Effector CD4-positive, alpha-beta T cell (primary cell): ENCODE data around the gene BZW1.
A peak's percentile ranks its signal among the peaks of the same experiment; 100 is the strongest.

ENCODE experiments used
- DNase-seq: peaks from one replicate; pipeline ENCODE4 v3.0.0-alpha.2; 2020

BZW1 gene

DNA sequence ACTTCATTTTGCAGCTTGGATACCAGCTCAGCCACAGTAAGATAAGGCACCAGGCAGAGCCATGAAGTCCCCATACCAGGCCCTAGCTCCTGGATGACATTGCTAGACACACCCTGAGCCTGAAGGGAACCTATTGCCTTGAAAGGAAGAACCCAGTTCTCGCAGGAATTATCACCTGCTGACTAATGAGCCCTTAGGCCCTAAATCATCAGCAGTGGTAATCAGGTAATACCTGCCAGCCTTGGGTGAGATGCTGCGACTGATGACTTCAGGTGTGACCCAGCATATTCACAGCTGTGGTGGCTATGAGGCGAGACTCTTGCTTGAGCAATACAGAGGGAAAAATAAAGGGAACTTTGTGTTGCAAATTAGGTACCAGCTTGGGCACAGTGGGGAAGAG, 27.8 kb downstream of the BZW1 start:
- DNase-seq: no peak

DNA sequence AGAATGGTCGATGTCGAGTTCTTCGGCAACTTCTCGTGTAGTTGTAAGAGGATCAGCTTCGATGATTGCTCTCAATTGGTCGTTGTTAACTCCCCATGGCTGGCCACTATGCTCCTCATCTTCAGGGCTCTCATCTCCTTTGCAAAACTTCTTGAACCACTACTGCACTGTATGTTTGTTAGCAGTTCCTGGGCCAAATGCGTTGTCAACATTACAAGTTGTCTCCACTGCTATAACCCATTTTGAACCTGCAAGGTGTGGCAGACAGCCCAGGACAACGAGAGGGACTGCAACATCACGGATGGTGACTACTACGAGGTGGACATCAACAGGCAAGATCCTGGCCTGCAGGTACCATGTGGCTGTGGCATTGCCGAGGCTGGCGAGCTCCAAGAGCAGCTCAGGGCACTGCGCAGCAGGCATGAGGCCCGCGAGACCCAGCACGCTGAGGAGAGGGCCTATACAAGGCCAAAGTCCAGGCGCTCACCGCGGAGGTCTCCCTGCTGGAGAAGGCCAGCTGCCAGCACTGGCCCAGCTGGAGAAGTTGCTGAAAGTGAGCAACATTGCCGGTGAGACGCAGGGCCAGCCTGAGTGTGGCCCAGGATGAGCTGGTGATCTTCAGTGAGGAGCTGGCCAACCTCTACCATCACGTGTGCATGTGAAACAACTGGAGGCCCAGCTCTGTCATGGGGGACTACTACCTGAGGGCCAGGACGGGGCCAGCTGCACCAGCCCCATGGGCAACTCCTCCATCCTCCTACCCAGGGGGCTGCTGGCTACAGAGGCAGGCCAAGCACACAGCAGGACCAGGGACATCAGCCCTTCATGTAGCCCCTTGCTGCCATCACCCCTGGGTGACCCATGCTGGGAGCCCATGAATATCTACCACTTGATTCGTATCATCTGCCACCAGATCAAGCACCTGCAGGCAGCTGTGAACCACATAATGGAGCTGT, 32.6 kb downstream of the BZW1 start:
- no peak for DNase-seq

DNA sequence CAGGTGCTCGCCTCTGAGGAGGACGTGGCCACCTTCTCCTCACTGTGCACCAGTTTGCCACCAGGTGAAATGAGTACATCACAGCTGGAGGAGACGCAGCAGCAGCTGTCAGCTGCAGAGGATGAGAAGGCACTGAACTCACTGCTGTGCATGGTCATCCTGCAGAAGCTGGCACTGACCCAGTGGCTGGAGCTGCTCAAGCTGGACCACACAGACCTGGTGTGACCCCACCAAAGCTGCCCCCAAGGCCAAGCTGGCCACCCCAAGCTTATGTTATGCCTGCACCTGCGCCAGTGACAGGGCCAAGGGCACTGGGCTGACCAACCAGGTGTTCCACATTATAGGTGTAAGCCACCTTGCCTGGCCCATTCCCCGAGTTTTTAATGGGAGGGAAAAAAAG, 33.5 kb downstream of the BZW1 start:
- DNase-seq: no peak

DNA sequence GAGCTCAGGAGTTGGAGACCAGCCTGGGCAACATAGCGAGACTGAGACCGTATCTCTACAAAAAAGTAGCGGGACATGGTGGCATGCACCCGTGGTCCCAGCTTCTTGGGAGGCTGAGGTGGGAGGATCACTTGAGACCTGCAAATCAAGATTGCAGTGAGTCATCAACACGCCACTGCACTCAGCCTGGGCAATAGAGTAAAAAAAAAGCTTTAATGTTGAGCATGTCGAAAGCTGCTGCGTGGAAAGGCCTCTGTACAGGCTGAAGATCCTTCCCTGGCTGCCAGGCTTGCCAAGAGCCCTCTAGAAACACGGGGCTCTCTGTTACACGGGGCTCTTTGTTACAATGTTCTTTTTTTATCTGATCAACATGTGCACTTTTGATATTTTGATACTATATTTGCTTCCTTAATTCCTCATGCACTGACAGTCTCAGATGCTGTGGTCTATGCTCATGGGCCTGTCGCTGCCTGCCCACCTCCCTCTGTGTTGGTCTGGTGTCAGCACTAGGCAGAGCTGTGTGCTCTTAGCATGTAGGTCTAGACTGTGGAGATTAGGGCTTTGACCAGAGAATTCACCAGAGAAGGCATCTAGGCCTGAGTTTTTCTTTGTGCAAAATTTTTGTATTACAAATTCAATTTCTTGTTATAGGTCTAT, 34.1 kb downstream of the BZW1 start:
- DNase-seq: no peak

DNA sequence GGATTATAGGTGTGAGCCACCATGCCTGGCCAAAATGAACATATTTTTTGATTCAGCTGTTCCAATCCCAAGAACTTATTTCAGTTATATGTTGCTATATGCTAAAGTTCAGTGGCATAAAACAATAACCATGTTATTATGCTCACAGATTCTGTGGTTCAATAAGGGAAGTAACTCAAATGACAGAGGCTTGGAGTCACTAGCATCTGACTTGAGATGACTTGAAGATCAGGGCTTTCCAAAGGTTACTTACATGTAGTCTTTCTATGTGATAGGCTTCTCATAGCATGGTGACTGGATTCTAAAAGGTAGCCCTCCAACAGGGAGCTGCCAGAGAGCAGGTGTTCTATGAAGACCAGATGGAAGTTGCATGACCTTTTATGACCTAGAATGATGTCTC, 35.6 kb downstream of the BZW1 start:
- DNase-seq: no peak

DNA sequence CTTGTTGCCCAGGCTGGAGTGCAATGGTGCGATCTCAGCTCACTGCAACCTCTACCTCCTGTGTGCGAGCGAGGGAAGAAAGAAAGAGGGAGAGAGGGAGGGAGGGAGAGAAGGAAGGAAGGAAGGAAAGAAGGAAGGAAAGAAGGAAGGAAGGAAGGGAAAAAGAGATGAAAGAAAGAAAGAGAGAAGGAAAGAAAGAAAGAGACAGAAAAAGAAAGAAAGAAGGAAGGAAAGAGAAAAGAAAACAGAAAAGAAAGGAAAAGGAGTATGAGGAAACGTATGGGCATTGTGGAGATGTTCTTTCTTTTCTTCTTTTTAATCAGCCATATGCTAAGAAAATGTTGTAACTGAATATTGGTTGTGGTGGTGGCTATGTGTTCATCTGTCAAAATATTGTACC, 36.2 kb downstream of the BZW1 start:
- no peak for DNase-seq

DNA sequence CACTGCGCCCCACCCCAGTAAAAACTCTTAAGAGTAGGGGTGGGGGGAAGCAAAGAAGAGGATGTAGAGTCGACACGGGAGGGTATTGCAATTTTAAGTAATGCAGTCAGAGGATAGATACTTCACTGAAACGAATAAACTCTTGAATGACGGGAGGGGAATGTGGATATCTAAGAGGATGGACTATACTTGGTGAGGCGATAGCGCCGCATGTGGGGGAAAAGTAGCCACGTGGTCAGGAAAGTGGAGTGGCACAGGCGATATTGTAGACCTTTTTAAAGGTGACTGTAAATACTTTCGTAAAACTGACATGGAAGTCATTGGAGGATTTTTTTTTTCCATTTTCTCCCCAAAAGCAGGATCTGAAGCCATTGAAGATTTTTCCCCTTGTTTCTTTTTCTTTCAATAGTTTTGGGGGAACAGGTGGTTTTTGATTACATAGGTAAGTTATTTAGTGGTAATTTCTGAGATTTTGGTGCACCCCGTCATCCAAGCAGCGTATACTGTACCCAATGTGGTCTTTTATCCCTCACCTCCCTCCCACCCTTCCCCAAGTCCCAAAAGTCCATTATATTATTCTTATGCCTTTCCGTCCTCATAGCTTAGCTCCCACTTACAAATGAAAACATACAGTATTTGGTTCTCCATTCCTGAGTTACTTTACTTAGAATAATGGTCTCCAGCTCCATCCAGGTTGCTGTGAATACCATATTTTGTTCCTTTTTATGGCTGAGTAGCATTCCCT, 39.0 kb downstream of the BZW1 start:
- DNase-seq: no peak

DNA sequence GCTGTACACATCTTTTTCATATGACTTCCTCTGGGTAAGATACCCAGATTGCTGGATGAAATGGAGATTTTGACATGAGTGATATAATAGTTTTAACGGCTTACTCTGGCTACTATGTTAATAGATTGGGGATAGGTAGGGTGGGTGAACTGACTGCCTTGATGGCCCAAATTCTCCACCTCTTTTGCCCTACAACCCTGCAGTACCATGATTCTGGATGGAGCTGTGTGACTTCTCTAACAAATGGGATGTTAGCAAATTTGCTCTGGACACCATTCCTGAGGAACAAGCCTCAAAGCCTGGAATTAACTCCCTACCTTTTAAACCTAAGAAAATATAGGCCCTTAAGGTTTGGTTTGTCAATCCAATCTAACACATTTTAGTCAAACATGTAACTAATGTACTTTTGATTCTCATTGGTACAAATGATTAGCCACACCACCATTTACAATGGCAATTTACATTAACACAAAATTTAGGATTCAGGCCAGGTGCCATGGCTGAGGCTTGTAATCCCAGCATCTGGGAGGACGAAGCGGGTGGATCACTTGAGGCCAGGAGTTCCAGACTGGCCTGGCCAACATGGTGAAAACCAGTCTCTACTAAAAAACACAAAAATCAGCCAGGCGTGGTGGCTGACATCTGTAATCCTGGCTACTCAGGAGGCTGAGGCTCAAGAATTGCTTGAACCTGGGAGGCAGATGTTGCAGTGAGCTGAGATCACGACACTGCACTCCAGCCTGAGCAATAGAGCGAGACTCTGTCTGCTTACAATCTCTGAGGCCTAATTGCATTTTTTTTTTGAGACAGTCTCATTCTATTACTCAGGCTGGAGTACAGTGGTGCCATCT, 39.9 kb downstream of the BZW1 start:
- no peak for DNase-seq

DNA sequence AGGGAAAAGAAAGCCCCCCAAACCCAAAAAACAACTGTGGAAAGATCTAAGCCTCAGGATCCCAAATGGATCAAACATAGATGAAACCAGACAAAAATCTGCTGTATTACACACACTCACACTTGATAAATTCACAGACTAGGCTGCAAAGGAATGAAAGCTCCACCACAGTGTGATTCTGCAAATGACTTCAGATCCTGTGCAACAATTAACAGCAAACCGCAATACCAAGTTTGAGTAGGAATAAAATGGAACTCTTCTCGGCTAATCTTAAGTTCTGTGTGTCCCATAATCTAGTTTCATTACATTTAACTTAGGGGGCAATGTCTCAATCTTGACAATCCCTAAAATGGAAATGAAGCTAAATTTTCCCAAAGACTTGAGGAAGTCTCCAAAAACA, 40.9 kb downstream of the BZW1 start:
- no peak for DNase-seq

DNA sequence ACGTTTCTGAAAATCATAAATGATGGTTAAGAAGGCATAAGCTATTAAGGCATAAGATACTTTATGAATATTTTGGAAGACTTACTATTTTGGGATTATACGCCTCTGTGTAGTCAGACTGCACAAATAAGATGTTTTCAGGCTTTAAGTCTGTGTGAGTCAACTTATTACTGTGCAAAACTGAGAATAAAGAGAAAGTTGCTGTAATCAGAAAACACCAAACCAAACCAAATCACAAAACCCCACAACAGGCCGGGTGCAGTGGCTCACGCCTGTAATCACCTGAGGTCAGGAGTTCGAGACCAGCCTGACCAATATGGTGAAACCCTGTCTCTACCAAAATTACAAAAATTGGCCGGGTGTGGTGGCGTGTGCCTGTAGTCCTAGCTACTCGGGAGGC, 45.1 kb downstream of the BZW1 start:
- DNase-seq: no peak

DNA sequence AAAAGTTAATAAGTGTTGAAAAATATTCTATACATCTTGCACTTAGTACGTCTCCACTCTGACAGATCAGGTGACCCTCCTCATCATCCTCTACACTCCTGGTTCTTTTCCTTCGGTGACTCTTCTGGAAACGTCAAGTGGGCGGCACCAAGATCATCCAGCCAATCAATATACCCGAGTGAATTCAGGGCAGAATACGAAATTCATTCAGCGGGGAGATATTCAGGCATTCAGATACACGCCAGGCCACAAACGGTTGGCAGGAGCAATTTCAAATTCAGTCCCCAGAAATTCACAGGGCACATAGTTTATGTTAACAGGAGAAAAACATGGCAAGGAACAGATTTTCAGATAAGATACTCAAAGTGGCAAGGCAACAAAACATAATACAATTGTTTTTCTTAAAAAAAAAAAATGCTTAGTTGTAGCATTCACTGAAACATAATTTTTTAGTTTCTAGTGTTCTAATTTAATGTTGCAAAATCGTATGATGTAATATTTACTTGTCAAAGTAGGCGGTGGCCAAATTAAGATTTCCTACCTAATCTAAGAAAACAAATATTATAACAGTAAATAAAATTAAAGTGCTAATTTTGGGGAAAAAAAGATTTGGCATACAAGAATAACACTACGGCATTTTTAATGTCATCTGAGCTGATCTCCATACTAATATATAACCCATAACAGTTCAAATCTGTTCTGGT, 48.5 kb downstream of the BZW1 start:
- DNase-seq: no peak

DNA sequence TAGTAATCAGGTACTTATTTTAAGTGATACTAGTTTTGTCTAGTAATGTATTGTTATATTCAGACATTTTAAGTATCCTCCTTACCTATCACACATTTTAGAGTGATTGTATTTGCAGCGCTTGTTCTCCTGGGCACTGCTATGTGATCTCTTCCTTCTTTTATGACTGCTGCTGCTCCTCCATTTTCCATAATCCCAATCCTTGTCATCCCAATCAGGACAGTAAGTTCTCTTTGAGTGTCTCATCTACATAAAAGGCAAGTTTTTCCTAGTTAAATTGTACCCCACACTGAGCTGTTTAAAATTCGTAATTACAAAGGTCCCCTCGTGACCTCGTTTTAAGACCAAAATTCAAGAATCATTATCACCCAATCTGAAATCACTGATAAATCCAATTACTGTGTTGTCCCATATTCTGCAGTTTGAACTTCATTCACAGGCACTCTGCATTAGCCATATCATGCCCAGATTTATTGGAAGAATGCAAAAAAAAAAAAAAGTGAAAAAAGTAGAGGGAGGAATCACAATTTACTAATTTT, 50.0 kb downstream of the BZW1 start:
- no peak for DNase-seq

DNA sequence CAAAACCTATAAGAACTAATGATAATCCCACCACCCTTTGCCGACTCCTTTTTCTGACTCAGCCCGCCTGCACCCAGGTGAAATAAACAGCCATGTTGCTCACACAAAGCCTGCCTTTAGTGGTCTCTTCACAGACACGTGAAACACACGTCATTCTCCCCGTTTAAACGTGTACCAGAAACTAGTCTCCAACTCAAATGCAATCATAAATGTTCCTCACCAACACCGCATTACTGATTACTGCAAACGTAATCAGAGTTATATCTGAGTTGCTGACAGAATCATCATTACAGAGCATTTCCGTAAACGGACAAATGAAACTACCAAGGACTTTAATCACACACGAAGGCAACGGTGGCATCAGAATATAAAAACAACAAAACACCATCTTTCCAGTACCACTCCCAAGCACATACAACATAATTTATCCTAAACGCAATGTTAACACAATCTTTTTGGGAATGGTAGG, 50.9 kb downstream of the BZW1 start:
- DNase-seq: peak; percentile 62

DNA sequence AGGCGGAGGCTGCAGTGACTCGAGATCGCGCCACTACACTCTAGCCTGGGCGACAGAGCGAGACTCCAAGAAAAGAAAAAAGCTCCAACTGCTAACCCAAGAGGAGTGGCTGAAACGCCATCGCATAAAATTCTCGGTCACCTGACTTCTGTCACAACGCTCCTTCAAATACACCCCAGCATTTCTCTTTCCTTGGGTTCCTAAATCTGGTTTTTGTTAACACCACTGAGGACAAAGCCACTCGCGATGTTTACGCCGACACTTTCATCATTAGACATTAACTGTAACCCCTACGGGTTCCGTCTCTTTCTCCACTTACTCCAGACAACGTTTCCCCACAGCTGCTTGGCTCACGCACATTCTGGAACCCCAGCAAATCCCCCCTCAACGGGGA, 52.1 kb downstream of the BZW1 start:
- no peak for DNase-seq

DNA sequence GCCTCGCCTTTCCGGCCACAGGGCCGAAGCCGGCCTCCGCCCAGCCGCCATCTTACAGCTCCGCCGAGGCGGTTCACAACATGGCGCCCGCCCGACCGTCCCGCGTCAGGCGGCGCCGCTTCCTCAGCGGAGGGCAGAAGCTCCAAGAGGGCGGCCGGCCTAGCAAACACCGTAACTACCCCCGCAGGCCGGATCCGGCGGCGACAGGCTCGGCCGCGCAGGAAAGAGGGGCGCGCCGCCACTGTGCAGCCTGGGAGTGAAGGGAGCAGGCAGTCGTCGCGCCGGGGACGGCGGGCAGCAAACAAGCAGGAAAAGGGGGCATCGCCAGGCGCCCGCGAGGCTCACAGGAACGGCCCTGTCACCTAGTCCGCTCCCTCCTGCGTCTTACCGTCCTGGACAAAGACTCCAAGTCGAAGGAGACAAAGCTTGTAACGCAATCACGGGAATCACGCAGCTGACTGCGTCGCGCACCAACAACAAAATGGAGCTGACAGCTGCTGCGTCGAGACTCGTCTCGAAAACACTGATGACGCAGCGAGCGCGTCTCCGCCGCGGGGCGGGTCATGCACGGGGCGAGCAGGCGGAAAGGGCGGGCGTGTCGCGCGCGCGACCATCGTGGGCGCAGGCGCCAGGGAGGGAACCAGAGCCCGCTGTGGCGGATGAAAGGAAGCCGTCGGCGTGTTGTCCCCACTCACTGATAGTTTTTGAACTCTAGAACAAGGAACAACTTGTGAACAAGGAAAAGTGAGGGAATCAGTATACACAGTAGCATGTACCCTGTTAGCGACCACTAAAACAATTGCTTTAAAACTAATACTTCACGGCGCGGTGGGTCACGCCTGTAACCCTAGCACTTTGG, 52.7 kb downstream of the BZW1 start, which contains the start of gene CLK1:
Gene CLK1, minus strand, starts transcription at position 483 of the 859 bp plus-strand sequence. CDS start 2,796 bp downstream, outside the sequence.
- DNase-seq: peak; percentile 97

DNA sequence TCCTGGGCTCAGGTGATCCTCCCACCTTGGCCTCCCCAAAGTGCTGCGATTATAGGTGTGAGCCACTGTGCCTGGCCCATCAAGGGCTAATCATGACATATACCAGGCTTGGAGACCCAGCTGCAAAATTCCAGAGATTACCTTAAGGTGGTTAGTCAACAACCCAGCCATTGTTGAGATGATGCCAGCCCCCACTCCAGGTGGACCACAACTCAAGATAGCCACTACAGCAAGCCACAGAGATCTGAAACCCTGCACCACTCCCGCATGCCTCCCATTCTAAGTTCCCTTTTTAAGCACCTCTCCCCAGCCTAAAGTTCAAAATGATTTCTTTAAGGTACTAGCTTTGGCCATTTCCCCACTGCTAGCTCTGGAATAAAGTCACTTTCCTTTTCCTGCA, 57.3 kb downstream of the BZW1 start:
- DNase-seq: no peak

DNA sequence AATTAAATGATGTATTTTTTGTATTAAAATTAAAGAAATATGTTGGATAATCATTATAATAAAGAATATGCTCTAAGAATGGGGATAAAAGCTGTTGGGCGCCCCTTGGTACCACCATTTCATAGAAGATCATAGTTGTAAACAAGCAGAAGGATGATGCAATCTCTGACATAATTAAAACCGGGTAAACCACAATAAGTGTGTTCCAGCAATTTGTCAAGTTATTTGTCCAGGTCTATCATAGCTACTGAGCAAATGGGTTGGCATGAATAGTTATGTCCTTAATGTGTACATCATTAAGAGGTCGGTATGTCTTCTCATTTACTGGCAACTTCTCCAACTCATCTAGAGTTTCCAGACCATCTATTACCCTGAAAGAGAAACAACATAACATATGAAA, 59.4 kb downstream of the BZW1 start:
- DNase-seq: no peak

DNA sequence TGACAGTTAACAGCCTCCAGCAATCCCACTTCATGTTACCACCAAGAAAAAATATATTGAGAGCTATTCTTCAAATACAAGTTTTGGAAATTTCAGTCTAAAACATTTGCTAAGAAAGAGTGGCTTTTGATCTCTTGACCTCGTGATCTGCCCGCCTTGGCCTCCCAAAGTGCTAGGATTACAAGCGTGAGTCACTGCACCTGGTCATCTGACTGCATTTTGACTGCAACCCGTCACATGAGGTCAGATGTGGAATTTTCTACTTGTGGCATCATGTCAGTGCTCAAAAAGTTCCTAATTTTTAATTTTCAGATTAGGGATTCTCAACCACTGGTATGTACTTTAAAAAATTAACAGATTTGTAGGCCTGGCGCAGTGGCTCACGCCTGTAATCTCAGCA, 61.9 kb downstream of the BZW1 start:
- no peak for DNase-seq
